Activated naive CD4-positive, alpha-beta T cell treated with anti-CD3 and anti-CD28 coated beads, Interleukin-2, amount 10 ng/mL, durations not matched to agents 5 hours and 36 hours (primary cell): ENCODE data around the gene NNMT. TPM values are rescaled to one million over a fixed set of nuclear protein-coding genes. Genes with fewer than 3 reads are reported as not detected.

Experiments
- total RNA-seq, 2 experiments: library from RNA; stranded (reverse); gene quantifications; one replicate each; pipeline ENCODE4 v1.2.3, GENCODE V29; 2021

Gene NNMT
- not detected for total RNA-seq

GRCh38 chr11:114295676-114296604, at the start of gene NNMT:
NNMT (plus strand) TSS chr11:114296399; CDS start chr11:114296557, 158 bp downstream.

Other genes with a start within 250 kb of the NNMT start
- gene ZBTB16, start 236.7 kb upstream of the NNMT start, total RNA-seq, result 1 to 10 TPM; 4.8 to 5.4 TPM
- gene C11orf71, start 104.1 kb downstream of the NNMT start, total RNA-seq, result 1 to 10 TPM; 6.3 to 9.4 TPM
- gene RBM7, start 104.3 kb downstream of the NNMT start, total RNA-seq, result 10 to 100 TPM; 30.4 to 39.9 TPM
- gene REXO2, start 143.1 kb downstream of the NNMT start, total RNA-seq, result 100 to 1,000 TPM; 103 to 106 TPM